Measurements from ENCODE around the gene BCAN.

BCAN gene

GRCh38 chr1:156658496-156658895 is 16.6 kb downstream of the BCAN start:
- Histone ChIP-seq H3K27me3 (replicated peaks in 2 of 5; ENCODE audit: control insufficient read depth in 4 of 5, insufficient read depth in 5 of 5, low read length in 4 of 5) (peaks cover 0 to 42% (median 27%) of the 10 kb centered on the region in 5 experiments), H3K9me3 (ENCODE audit: control extremely low read depth in 1 of 5, control insufficient read depth in 4 of 5, insufficient read depth in 2 of 5, low read depth in 1 of 5, low read length in 4 of 5) (no peaks in the 10 kb centered on the region), H3K4me3 (ENCODE audit: control insufficient read depth in 1 of 7, extremely low read depth in 1 of 7, insufficient read depth in 4 of 7, low read depth in 2 of 7, low read length in 6 of 7) (no peak overlapping the region), H3K27ac (ENCODE audit: insufficient read depth in 1 of 2, low read depth in 1 of 2, low read length in 2 of 2, poor library complexity in 1 of 2, severe bottlenecking in 2 of 2) (no peak overlapping the region), H3K4me1 (ENCODE audit: control extremely low read depth in 1 of 4, control insufficient read depth in 4 of 4, insufficient read depth in 4 of 4, low read length in 3 of 4) (peaks cover 3 to 72% (median 65%) of the 10 kb centered on the region in 4 experiments), H3K36me3 (ENCODE audit: control insufficient read depth in 4 of 4, insufficient read depth in 4 of 4, low read length in 3 of 4) (no peaks in the 10 kb centered on the region)
- ChIA-PET CTCF (interaction anchor here (0.6 to 16.8 kb wide), 15 partner anchors 10 to 270 kb away, joined by 3 to 351 read pairs (median 4); partner anchors contain the start of genes BCAN, HAPLN2, ISG20L2 and METTL25B), POLR2A (interaction anchor here (0.9 kb wide), 1 partner anchor 31 kb away, joined by 3 read pairs; no protein-coding TSS in a partner anchor)
- no peak for DNase-seq
- WGBS (ENCODE audit: insufficient coverage): 97% methylated on average over 14 of the region's 14 CpGs

- ChIA-PET CTCF (interaction anchor here (0.7 to 16.8 kb wide), 12 partner anchors 9 to 179 kb away, joined by 3 to 351 read pairs (median 6); partner anchors contain the start of genes BCAN, CRABP2, HAPLN2 and ISG20L2), POLR2A (no interaction called here)
- DNase-seq: no peak
- Histone ChIP-seq H3K36me3 (ENCODE audit: control insufficient read depth in 4 of 4, insufficient read depth in 4 of 4, low read length in 3 of 4) (no peaks in the 10 kb centered on the region), H3K9me3 (ENCODE audit: control extremely low read depth in 1 of 5, control insufficient read depth in 4 of 5, insufficient read depth in 2 of 5, low read depth in 1 of 5, low read length in 4 of 5) (no peaks in the 10 kb centered on the region), H3K4me3 (ENCODE audit: control insufficient read depth in 1 of 7, extremely low read depth in 1 of 7, insufficient read depth in 4 of 7, low read depth in 2 of 7, low read length in 6 of 7) (no peak overlapping the region), H3K27ac (ENCODE audit: insufficient read depth in 1 of 2, low read depth in 1 of 2, low read length in 2 of 2, poor library complexity in 1 of 2, severe bottlenecking in 2 of 2) (no peak overlapping the region), H3K4me1 (ENCODE audit: control extremely low read depth in 1 of 4, control insufficient read depth in 4 of 4, insufficient read depth in 4 of 4, low read length in 3 of 4) (peaks cover 3 to 77% (median 67%) of the 10 kb centered on the region in 4 experiments), H3K27me3 (replicated peaks in 2 of 5; ENCODE audit: control insufficient read depth in 4 of 5, insufficient read depth in 5 of 5, low read length in 4 of 5) (peaks cover 0 to 37% (median 23%) of the 10 kb centered on the region in 5 experiments)
- 90% methylated on average over 9 of the region's 10 CpGs for WGBS (ENCODE audit: insufficient coverage)
These were observed 17.1 kb downstream of the BCAN start for GRCh38 chr1:156658945-156659574.

- Histone ChIP-seq H3K9me3 (ENCODE audit: control extremely low read depth in 1 of 5, control insufficient read depth in 4 of 5, insufficient read depth in 2 of 5, low read depth in 1 of 5, low read length in 4 of 5) (no peaks in the 10 kb centered on the region), H3K36me3 (ENCODE audit: control insufficient read depth in 4 of 4, insufficient read depth in 4 of 4, low read length in 3 of 4) (no peaks in the 10 kb centered on the region), H3K4me3 (ENCODE audit: control insufficient read depth in 1 of 7, extremely low read depth in 1 of 7, insufficient read depth in 4 of 7, low read depth in 2 of 7, low read length in 6 of 7) (peak overlapping the region in 3 of 7 experiments; percentile 25 to 31 (median 26)), H3K27ac (ENCODE audit: insufficient read depth in 1 of 2, low read depth in 1 of 2, low read length in 2 of 2, poor library complexity in 1 of 2, severe bottlenecking in 2 of 2) (peak overlapping the region in 1 of 2 experiments; percentile 31), H3K4me1 (ENCODE audit: control extremely low read depth in 1 of 4, control insufficient read depth in 4 of 4, insufficient read depth in 4 of 4, low read length in 3 of 4) (peaks cover 3 to 83% (median 71%) of the 10 kb centered on the region in 4 experiments), H3K27me3 (replicated peaks in 2 of 5; ENCODE audit: control insufficient read depth in 4 of 5, insufficient read depth in 5 of 5, low read length in 4 of 5) (peaks cover 0 to 31% (median 20%) of the 10 kb centered on the region in 5 experiments)
- POLR2A ChIA-PET: no interaction called here
- DNase-seq: peak in 1 of 3 donors; percentile 10
- CTCF ChIA-PET: interaction anchor here (0.7 to 16.8 kb wide), 10 partner anchors 9 to 126 kb away, joined by 3 to 351 read pairs (median 18); partner anchors contain the start of genes BCAN, CRABP2, HAPLN2 and ISG20L2
- 36% methylated on average over 6 of the region's 6 CpGs for WGBS (ENCODE audit: insufficient coverage)
These were observed 17.7 kb downstream of the BCAN start for GRCh38 chr1:156659661-156659987.

- ChIA-PET CTCF (interaction anchor here (0.5 to 16.8 kb wide), 16 partner anchors 10 to 1408 kb away, joined by 3 to 351 read pairs (median 5); partner anchors contain the start of genes BCAN, CRABP2, HAPLN2 and ISG20L2), POLR2A (interaction anchor here (0.6 to 1.3 kb wide), 5 partner anchors 16 to 159 kb away, joined by 3 to 4 read pairs (median 3); partner anchors contain the start of genes CRABP2, MEF2D and PRCC)
- Histone ChIP-seq H3K27ac (ENCODE audit: insufficient read depth in 1 of 2, low read depth in 1 of 2, low read length in 2 of 2, poor library complexity in 1 of 2, severe bottlenecking in 2 of 2) (peak overlapping the region in 1 of 2 experiments; percentile 81), H3K36me3 (ENCODE audit: control insufficient read depth in 4 of 4, insufficient read depth in 4 of 4, low read length in 3 of 4) (no peaks in the 10 kb centered on the region), H3K9me3 (ENCODE audit: control extremely low read depth in 1 of 5, control insufficient read depth in 4 of 5, insufficient read depth in 2 of 5, low read depth in 1 of 5, low read length in 4 of 5) (no peaks in the 10 kb centered on the region), H3K4me1 (ENCODE audit: control extremely low read depth in 1 of 4, control insufficient read depth in 4 of 4, insufficient read depth in 4 of 4, low read length in 3 of 4) (peaks cover 3 to 87% (median 76%) of the 10 kb centered on the region in 4 experiments), H3K27me3 (replicated peaks in 2 of 5; ENCODE audit: control insufficient read depth in 4 of 5, insufficient read depth in 5 of 5, low read length in 4 of 5) (peaks cover 0 to 26% (median 16%) of the 10 kb centered on the region in 5 experiments), H3K4me3 (ENCODE audit: control insufficient read depth in 1 of 7, extremely low read depth in 1 of 7, insufficient read depth in 4 of 7, low read depth in 2 of 7, low read length in 6 of 7) (peak overlapping the region in 3 of 7 experiments; percentile 25 to 31 (median 26))
- WGBS (ENCODE audit: insufficient coverage): 38% methylated on average over 17 of the region's 38 CpGs
- peak; percentile 92 to 96 (median 95) for DNase-seq
These were observed 18.3 kb downstream of the BCAN start for GRCh38 chr1:156659988-156660751.

GRCh38 chr1:156660752-156661112 is 18.8 kb downstream of the BCAN start:
- no peak for DNase-seq
- Histone ChIP-seq H3K27ac (ENCODE audit: insufficient read depth in 1 of 2, low read depth in 1 of 2, low read length in 2 of 2, poor library complexity in 1 of 2, severe bottlenecking in 2 of 2) (peak overlapping the region in 1 of 2 experiments; percentile 81), H3K9me3 (ENCODE audit: control extremely low read depth in 1 of 5, control insufficient read depth in 4 of 5, insufficient read depth in 2 of 5, low read depth in 1 of 5, low read length in 4 of 5) (no peaks in the 10 kb centered on the region), H3K4me3 (ENCODE audit: control insufficient read depth in 1 of 7, extremely low read depth in 1 of 7, insufficient read depth in 4 of 7, low read depth in 2 of 7, low read length in 6 of 7) (peak overlapping the region in 2 of 7 experiments; percentile 30 to 57), H3K36me3 (ENCODE audit: control insufficient read depth in 4 of 4, insufficient read depth in 4 of 4, low read length in 3 of 4) (no peaks in the 10 kb centered on the region), H3K27me3 (replicated peaks in 2 of 5; ENCODE audit: control insufficient read depth in 4 of 5, insufficient read depth in 5 of 5, low read length in 4 of 5) (peaks cover 0 to 23% (median 12%) of the 10 kb centered on the region in 5 experiments), H3K4me1 (ENCODE audit: control extremely low read depth in 1 of 4, control insufficient read depth in 4 of 4, insufficient read depth in 4 of 4, low read length in 3 of 4) (peaks cover 3 to 89% (median 79%) of the 10 kb centered on the region in 4 experiments)
- 50% methylated on average over 2 of the region's 2 CpGs for WGBS (ENCODE audit: insufficient coverage)
- ChIA-PET POLR2A (interaction anchor here (0.6 to 1.3 kb wide), 5 partner anchors 15 to 160 kb away, joined by 3 to 4 read pairs (median 3); partner anchors contain the start of genes CRABP2, MEF2D and PRCC), CTCF (interaction anchor here (0.5 to 16.8 kb wide), 13 partner anchors 10 to 1409 kb away, joined by 3 to 351 read pairs (median 4); partner anchors contain the start of genes BCAN, HAPLN2, ISG20L2 and METTL25B)

- ChIA-PET CTCF (interaction anchor here (1.2 to 16.8 kb wide), 7 partner anchors 12 to 227 kb away, joined by 3 to 351 read pairs (median 31); partner anchors contain the start of genes BCAN, HAPLN2, ISG20L2 and METTL25B), POLR2A (no interaction called here)
- H3K9me3 ChIP-seq (ENCODE audit: control extremely low read depth in 1 of 5, control insufficient read depth in 4 of 5, insufficient read depth in 2 of 5, low read depth in 1 of 5, low read length in 4 of 5): no peaks in the 10 kb centered on the region
- H3K27ac ChIP-seq (ENCODE audit: insufficient read depth in 1 of 2, low read depth in 1 of 2, low read length in 2 of 2, poor library complexity in 1 of 2, severe bottlenecking in 2 of 2): peak overlapping the region in 1 of 2 experiments; percentile 81
- no peaks in the 10 kb centered on the region for H3K36me3 ChIP-seq (ENCODE audit: control insufficient read depth in 4 of 4, insufficient read depth in 4 of 4, low read length in 3 of 4)
- H3K4me3 ChIP-seq (ENCODE audit: control insufficient read depth in 1 of 7, extremely low read depth in 1 of 7, insufficient read depth in 4 of 7, low read depth in 2 of 7, low read length in 6 of 7): peak overlapping the region in 2 of 7 experiments; percentile 4 to 30
- 52% methylated on average over 11 of the region's 12 CpGs for WGBS (ENCODE audit: insufficient coverage)
- no peak for DNase-seq
- H3K27me3 ChIP-seq (replicated peaks in 2 of 5; ENCODE audit: control insufficient read depth in 4 of 5, insufficient read depth in 5 of 5, low read length in 4 of 5): peaks cover 0 to 8% (median 1%) of the 10 kb centered on the region in 5 experiments
- H3K4me1 ChIP-seq (ENCODE audit: control extremely low read depth in 1 of 4, control insufficient read depth in 4 of 4, insufficient read depth in 4 of 4, low read length in 3 of 4): peaks cover 3 to 78% (median 68%) of the 10 kb centered on the region in 4 experiments
These were observed 20.3 kb downstream of the BCAN start for GRCh38 chr1:156662005-156662799.
